Measurements from ENCODE around the gene CCL13.

Gene CCL13

DNA sequence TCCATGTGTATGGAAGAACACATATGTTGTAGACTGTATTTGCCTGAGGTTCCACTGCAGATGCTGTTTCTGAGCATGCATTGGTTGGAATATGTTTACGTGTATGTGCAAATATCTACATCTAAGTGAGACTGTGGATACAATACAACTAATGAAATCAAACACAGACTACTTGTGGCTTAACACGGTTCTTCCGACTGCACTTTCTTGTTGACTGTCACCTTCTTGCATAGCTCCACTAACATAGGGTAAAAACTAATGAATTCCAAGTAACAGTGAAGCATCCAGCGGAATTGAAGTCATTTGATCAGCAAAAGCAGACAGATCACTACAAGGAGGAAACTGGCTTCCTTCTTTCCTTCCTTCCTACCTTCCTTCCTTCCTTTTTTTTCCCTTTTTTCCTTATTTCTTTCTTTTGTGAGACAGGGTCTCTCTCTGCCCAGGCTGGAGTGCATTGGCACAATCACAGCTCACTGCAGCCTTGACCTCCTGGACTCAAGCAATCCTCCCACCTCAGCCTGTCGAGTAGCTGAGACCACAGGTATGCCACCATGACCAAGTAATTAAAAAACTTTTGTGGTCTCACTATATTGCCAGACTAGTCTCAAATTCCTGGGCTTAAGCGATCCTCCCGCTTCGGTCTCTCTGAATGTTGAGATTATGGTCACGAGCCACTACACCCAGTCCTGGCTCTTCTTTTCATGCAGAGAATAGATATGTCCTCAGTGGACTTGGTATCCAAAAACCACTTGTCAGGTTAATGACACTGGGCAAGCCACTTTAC, 28.7 kb downstream of the CCL13 start:
- FAIRE-seq (no peak), DNase-seq (ENCODE audit: low spot score) (no peak)

DNA sequence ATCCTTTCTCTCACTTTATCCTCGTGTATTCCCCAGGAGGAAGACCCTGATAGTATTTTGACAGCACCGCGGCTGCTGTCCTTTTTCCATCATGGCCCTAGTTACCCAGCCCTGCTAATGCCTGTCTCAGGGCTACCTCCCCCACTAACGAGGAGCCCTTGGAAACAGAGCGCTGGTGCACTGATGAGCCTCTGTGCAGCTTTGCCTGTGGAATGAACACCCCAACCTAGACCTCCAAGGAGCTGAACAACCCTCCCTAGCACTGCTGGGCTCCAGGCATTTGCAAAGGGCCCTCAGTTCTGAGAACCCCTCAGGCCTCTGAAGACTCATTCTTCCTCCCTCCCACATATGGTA, 30.0 kb downstream of the CCL13 start:
- no peak for DNase-seq (ENCODE audit: low spot score)
- no peak for FAIRE-seq

DNA sequence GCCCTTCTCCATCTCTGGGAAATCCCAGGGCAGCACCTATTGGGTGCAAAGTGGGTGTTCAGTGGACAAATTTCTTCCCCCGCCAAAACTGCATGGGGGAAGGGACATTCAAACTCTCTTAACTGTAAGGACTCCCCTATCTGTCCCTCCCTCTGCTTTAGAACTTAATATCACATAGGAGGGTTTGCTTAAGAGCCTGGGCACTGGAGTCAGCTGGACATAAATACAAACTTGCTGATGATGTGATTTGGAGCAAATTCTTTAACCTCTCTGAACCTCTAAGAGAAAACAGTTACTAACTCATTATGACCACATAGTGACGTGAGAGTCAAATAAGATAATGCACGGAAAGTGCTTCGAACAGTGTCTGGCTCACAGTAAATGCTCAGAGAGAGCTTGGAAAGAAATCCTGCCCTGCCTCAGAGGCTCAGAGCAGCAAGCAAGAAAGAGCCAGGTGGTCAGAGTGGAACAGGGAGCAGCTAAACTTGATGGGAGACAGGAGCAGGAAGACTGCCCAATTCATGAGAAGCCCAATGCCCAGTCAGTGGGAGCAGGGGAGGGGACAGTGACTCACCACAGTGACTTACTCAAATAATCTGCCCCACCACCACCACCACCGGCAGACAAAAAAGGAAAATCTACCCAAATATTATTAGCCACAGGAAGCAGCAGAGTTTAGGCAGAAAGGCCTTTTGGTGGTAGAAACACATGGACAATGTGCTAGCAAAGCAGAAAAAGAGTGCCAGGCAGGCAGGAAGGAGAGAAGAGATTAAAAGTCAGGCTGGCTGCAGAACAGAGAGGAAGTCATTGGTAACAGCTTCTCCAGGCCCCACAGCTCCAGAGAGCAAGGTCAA, 30.6 kb downstream of the CCL13 start:
- DNase-seq (ENCODE audit: low spot score), result no peak

GRCh38 chr17:34387566-34387965, 31.3 kb downstream of the CCL13 start:
- DNase-seq (ENCODE audit: low spot score), result no peak
- FAIRE-seq, result no peak

More for the DNA sequence above, 30.6 kb downstream of the CCL13 start:
- no peak for FAIRE-seq

DNA sequence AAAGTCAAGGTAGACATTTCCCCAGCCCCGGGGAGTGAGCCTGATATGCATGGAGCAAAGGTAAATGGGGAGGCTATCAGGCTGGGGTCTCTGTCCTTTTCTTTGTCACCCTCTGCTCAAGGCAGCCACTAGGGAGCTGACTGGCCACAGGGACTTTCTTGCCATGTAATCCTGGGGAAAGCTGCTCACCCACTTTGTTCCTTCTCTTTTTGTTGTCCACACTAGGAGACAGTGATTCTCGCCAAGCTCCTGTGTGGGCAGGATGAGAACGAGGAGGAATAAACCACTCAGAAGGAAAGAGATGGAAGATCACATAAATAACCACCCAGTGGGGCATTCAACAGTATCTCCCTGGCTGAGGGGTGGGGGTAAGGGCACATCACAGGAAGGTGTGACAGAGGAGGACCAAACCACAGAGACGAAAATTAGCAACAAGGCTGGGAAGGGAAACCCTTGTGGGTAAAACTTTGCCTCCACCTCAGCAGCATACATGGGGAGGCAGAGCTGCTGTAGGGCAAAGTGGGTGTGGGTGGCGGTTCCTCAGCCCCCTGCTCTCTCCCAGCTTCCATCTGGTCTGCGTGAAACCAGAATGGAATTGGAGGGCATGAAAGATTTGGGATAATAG, 33.0 kb downstream of the CCL13 start:
- DNase-seq (ENCODE audit: low spot score) (no peak), FAIRE-seq (no peak)

DNA sequence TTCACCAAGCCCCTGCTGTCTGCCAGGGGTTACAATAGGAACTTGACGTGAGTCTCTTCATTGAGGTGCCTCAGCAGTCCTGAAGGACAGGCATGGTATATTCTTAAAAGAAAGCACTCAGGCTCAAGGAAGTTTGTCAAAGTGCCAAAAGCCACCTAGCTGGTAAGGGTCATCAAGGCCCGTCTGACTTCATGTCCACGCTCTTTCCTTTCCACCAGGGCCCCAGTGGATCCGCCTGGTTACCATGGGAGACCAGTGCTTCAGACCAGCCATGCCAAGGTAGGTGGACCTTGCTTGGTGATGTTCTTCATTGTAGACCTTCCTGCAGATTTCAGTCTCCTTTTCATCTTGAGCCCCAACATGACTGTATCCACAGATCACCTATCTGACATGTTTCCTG, 34.4 kb downstream of the CCL13 start:
- no peak for FAIRE-seq

DNA sequence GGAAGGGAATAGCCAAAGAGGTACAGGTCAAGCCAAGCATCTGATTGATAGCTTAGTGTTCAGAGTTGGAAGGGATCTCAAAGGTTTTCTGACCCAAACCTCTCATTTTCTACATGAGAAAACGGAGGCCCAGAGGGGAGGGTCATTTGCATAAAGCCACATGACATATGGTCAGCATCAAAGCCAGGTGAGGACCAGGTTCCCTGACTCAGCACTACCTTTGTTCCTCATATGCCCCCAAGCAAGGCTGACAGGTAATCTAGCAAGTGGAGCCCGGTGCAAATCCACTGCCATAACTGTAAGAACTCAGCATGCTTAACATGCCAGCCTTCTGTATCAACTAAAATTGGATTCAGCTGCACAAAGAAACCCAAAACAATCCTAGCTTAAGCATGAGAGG, 35.0 kb downstream of the CCL13 start:
- FAIRE-seq (no peak), DNase-seq (ENCODE audit: low spot score) (no peak)

More for the DNA sequence above, 34.4 kb downstream of the CCL13 start:
- no peak for DNase-seq (ENCODE audit: low spot score)

DNA sequence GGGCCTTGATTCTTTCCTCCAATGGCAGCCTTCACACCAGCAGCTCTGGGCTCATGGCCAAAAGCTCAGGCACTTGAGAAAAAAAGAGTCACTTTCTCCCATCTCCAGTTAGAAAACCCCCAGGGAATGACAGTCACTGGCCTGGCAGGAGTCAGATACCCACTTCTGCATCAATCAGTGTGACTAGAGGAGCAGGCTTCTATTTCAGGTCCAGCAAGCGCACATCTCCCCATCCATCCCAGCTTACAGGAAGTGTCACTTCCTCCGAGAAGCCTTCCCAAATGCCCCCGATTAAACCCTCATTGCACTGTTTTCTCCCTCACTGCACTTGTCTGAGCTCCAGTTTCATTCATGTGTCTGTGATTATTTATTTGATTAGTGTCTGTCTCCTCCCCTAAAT, 37.1 kb downstream of the CCL13 start:
- no peak for FAIRE-seq
- no peak for DNase-seq (ENCODE audit: low spot score)

DNA sequence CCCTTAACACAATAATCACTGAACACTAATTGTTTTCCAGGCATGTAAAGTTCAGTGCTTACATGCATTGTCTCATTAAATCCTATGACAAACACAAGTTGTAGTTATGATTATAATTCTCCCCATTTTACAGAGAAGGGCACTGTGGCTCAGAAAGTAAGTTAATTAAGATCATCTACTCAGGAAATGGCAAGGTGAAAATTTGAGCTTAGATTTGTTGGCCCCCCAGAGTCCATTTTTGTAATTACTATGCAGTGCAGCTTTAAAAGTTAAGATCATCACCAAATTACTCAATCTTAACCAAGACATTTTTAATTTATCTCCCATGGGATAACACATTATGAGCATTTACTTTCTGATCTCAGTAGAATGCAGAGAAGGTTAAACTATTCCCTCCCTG, 41.0 kb downstream of the CCL13 start:
- DNase-seq (ENCODE audit: low spot score) (no peak), FAIRE-seq (no peak)

- no peak for FAIRE-seq
- no peak for DNase-seq (ENCODE audit: low spot score)
These were observed 42.7 kb downstream of the CCL13 start for GRCh38 chr17:34398990-34399389.

DNA sequence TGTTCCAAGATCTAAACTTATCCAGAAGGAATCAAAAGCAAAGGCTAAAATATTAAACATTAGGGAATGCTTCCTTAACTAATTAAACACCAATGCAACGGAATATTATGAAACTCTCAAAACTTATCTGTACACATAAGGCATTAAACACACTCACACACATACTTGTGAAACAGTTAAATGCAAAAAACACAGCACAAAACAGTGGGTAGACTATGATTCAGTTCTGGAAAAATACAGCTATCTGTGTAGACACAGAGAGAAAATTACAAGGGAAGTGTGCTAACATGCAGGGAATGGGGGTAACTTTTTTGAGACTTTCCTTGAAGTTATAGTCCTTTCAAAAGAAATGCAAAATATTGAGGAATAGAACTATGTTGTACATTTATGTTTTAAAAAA, 43.4 kb downstream of the CCL13 start:
- FAIRE-seq, result no peak
- no peak for DNase-seq (ENCODE audit: low spot score)

- FAIRE-seq (no peak), DNase-seq (ENCODE audit: low spot score) (no peak)
These were observed 44.1 kb downstream of the CCL13 start for GRCh38 chr17:34400301-34400931.

DNA sequence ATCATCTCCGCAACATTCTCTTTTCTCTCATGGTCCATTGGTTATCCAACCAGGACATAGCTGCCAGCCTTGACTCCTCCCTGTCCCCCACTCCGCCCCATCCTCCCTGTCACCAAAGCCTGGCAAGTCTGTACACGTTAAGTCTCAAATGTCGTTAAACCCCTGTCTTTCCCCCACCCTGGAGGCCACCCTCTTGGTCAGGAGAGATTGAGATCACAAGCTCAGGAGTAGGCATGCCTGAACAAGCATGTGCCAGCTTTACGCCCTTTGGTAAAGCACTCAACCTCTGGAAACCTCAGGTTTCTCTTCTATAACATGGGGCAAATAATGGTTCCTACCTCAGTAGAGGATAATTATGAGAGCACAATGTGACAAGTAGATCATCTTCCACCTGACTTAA, 44.9 kb downstream of the CCL13 start:
- no peak for FAIRE-seq

GRCh38 chr17:34403006-34403405, 46.7 kb downstream of the CCL13 start:
- FAIRE-seq (no peak), DNase-seq (ENCODE audit: low spot score) (no peak)

More for the DNA sequence above, 44.9 kb downstream of the CCL13 start:
- no peak for DNase-seq (ENCODE audit: low spot score)

GRCh38 chr17:34406226-34406625, 49.9 kb downstream of the CCL13 start:
- DNase-seq (ENCODE audit: low spot score), result no peak
- FAIRE-seq, result no peak
